ENCODE data around the gene COL4A1.
A peak's percentile ranks its signal among the peaks of the same experiment; 100 is the strongest.

COL4A1 gene

GRCh38 chr13:110107568-110108347 lies 199.2 kb downstream of the COL4A1 start:
- peak in 1 of 2 experiments; percentile 6 for DNase-seq

- no peak for DNase-seq
Observed at GRCh38 chr13:110106726-110107125, 200.2 kb downstream of the COL4A1 start.

GRCh38 chr13:110105136-110105535 lies 201.8 kb downstream of the COL4A1 start:
- DNase-seq: no peak

GRCh38 chr13:110103534-110103933 lies 203.4 kb downstream of the COL4A1 start:
- no peak for DNase-seq

- no peak for DNase-seq
Observed at GRCh38 chr13:110103026-110103425, 203.9 kb downstream of the COL4A1 start.

GRCh38 chr13:110102053-110102452 lies 204.9 kb downstream of the COL4A1 start:
- DNase-seq: no peak

GRCh38 chr13:110099922-110100321 lies 207.0 kb downstream of the COL4A1 start:
- no peak for DNase-seq

All from Kasumi-1 (cell line).